Measurements from ENCODE around the gene COL5A1. TPM values are rescaled to one million over a fixed set of nuclear protein-coding genes. Genes with fewer than 3 reads are reported as not detected.

Gene COL5A1
- 6.9 TPM for total RNA-seq

GRCh38 chr9:134641173-134641989, at the start of gene COL5A1:
TSS of gene COL5A1 (plus strand) at chr9:134641803. CDS start at chr9:134642188, 385 bp downstream.

GRCh38 chr9:134880484-134881312, 239.1 kb downstream of the COL5A1 start, which contains the start of gene FCN2:
TSS of gene FCN2 (plus strand) at chr9:134880810. CDS start at chr9:134880822, 12 bp downstream.

Small RNA genes lying within 50 kb of the gene (small RNA-seq; reads per million reads assigned to genes)
- gene AL603650.1 (not detected), gene MIR3689A (not detected), gene MIR3689B (not detected), gene MIR3689C (not detected), gene MIR3689D1 (not detected), gene MIR3689D2 (not detected), gene MIR3689E (not detected), gene MIR3689F (not detected)

Other genes starting within 250 kb of the COL5A1 start
- not detected for gene FCN2, start 239.0 kb downstream of the COL5A1 start, total RNA-seq